IMR-90 (cell line): ENCODE data around the gene WDR47. TPM values are rescaled to one million over a fixed set of nuclear protein-coding genes. Genes with fewer than 3 reads are reported as not detected.
"Not testable (repeated sequence)": the region's sequence is repeated elsewhere in the genome, so short reads cannot be mapped to it uniquely, and the experiment has no call there.

Experiments
- ATAC-seq: fragments of 200-7000 bp; cut with Tn5 transposase; 2 replicates; pipeline ENCODE4 v1.9.1; 2020; ENCODE audit warnings: low read depth, mild to moderate bottlenecking, moderate library complexity
- BruUV-seq: library from RNA; stranded (reverse); fragments of 400-500 nt; replicated peaks from 2 replicates; lab custom pipeline; 2021; lab: Mats Ljungman, UMichigan
- CTCF ChIA-PET: fragments of 300-600 bp; formaldehyde crosslinking; extraction: SDS; loops from one replicate; lab custom pipeline; 2021; ENCODE audit warnings: antibody characterized with exemption; lab: Yijun Ruan, JAX
- POLR2A ChIA-PET: fragments of 300-600 bp; sonication (Branson Sonifier 250); formaldehyde crosslinking; loops from one replicate; lab custom pipeline; 2022; ENCODE audit warnings: antibody characterized with exemption; ENCODE audit not compliant: unreplicated experiment; lab: Charles Lee
- DNase-seq: peaks from one replicate; pipeline ENCODE4 v3.0.0; 2013
- H2AFZ ChIP-seq: replicated peaks from 2 replicates; pipeline ENCODE3; 2013; ENCODE audit warnings: low read length, mild to moderate bottlenecking; ENCODE audit not compliant: poor library complexity
- H2AK5ac ChIP-seq: 2 replicates; pipeline ENCODE4 v1.6.1; 2013; ENCODE audit warnings: low read depth, low read length, inconsistent platforms
- H2AK9ac ChIP-seq: replicated peaks from 2 replicates; pipeline ENCODE3; 2013; ENCODE audit warnings: mild to moderate bottlenecking, low read depth, low read length, moderate library complexity; ENCODE audit not compliant: poor library complexity
- H2BK120ac ChIP-seq: 2 replicates; pipeline ENCODE4 v1.6.1; 2013; ENCODE audit warnings: low read depth, low read length, inconsistent platforms
- H2BK15ac ChIP-seq: 3 replicates; pipeline ENCODE4 v1.6.1; 2013; ENCODE audit warnings: low read depth, low read length, inconsistent platforms
- H2BK20ac ChIP-seq: 2 replicates; pipeline ENCODE4 v1.6.1; 2013; ENCODE audit warnings: low read depth, mild to moderate bottlenecking, inconsistent platforms, low read length, moderate library complexity
- H2BK5ac ChIP-seq: 2 replicates; pipeline ENCODE4 v1.6.1; 2013; ENCODE audit warnings: mild to moderate bottlenecking, low read depth, low read length, inconsistent platforms; ENCODE audit not compliant: poor library complexity, severe bottlenecking
- H3K14ac ChIP-seq: replicated peaks from 2 replicates; pipeline ENCODE4 v1.6.1; 2013; ENCODE audit warnings: low read depth, low read length, inconsistent platforms
- H3K18ac ChIP-seq: 2 replicates; pipeline ENCODE4 v1.6.1; 2013; ENCODE audit warnings: low read depth, low read length, control low read depth
- H3K23ac ChIP-seq: 2 replicates; pipeline ENCODE4 v1.6.1; 2013; ENCODE audit warnings: low read depth, low read length, inconsistent platforms
- H3K27ac ChIP-seq: 2 replicates; pipeline ENCODE4 v1.5.1; 2013; ENCODE audit warnings: mild to moderate bottlenecking, control low read depth, low read length; ENCODE audit not compliant: insufficient read depth
- H3K27me3 ChIP-seq: 2 replicates; pipeline ENCODE4 v1.6.1; 2013; ENCODE audit warnings: low read length; ENCODE audit not compliant: control insufficient read depth, insufficient read depth
- H3K36me3 ChIP-seq: 2 replicates; pipeline ENCODE4 v1.6.1; 2013; ENCODE audit warnings: low read length, mixed read lengths; ENCODE audit not compliant: control insufficient read depth, insufficient read depth
- H3K4ac ChIP-seq: 2 replicates; pipeline ENCODE4 v1.6.1; 2013; ENCODE audit warnings: low read depth, low read length, inconsistent platforms
- H3K4me1 ChIP-seq: 2 replicates; pipeline ENCODE4 v1.6.1; 2013; ENCODE audit warnings: low read length, mixed read lengths; ENCODE audit not compliant: control insufficient read depth, insufficient read depth
- H3K4me2 ChIP-seq: 2 replicates; pipeline ENCODE4 v1.6.1; 2013; ENCODE audit warnings: low read depth, mild to moderate bottlenecking, control low read depth, low read length, moderate library complexity
- H3K4me3 ChIP-seq: 2 replicates; pipeline ENCODE4 v1.5.1; 2013; ENCODE audit warnings: low read depth, mild to moderate bottlenecking, control low read depth, low read length, moderate library complexity; ENCODE audit not compliant: insufficient read depth
- H3K56ac ChIP-seq: 2 replicates; pipeline ENCODE4 v1.6.1; 2013; ENCODE audit warnings: low read length, inconsistent platforms; ENCODE audit not compliant: insufficient read depth; ENCODE audit errors: extremely low read depth
- H3K79me1 ChIP-seq, 2 experiments: 2 replicates each; pipeline ENCODE4 v1.6.1; 2013; ENCODE audit warnings: low read length in 2 of 2, inconsistent platforms in 1 of 2, low read depth in 1 of 2
- H3K9ac ChIP-seq: 2 replicates; pipeline ENCODE4 v1.6.1; 2013; ENCODE audit warnings: low read depth, low read length, control low read depth
- H3K9me1 ChIP-seq: 2 replicates; pipeline ENCODE4 v1.6.1; 2013; ENCODE audit warnings: low read length, inconsistent platforms; ENCODE audit not compliant: insufficient read depth
- H3K9me3 ChIP-seq: 2 replicates; pipeline ENCODE4 v1.6.1; 2013; ENCODE audit warnings: low read length; ENCODE audit not compliant: control insufficient read depth, insufficient read depth
- H4K20me1 ChIP-seq: 2 replicates; pipeline ENCODE4 v1.6.1; 2013; ENCODE audit warnings: low read length, inconsistent platforms; ENCODE audit not compliant: insufficient read depth
- H4K5ac ChIP-seq: 2 replicates; pipeline ENCODE4 v1.6.1; 2013; ENCODE audit warnings: mild to moderate bottlenecking, low read depth, low read length, control low read depth
- H4K8ac ChIP-seq, 2 experiments: 2 replicates each; pipeline ENCODE4 v1.6.1; 2013; ENCODE audit warnings: low read depth in 2 of 2, low read length in 2 of 2, control low read depth in 1 of 2, inconsistent platforms in 1 of 2
- H4K91ac ChIP-seq: 2 replicates; pipeline ENCODE4 v1.6.1; 2013; ENCODE audit warnings: low read depth, low read length, inconsistent platforms; ENCODE audit not compliant: insufficient read depth
- CEBPB ChIP-seq: IDR thresholded peaks from 2 replicates; pipeline ENCODE4 v1.6.1; 2012; ENCODE audit warnings: low read depth, low read length, improper control_type of control experiment
- CHD1 ChIP-seq: IDR thresholded peaks from 2 replicates; pipeline ENCODE4 v1.6.1; 2012; ENCODE audit warnings: low read depth, low read length, improper control_type of control experiment
- CTCF ChIP-seq: conservative IDR thresholded peaks from 2 replicates; pipeline ENCODE4 v1.5.1; 2012; ENCODE audit warnings: mild to moderate bottlenecking, low read depth, low read length, improper control_type of control experiment
- RAD21 ChIP-seq: IDR thresholded peaks from 2 replicates; pipeline ENCODE4 v1.6.1; 2012; ENCODE audit warnings: low read length, improper control_type of control experiment
- WGBS, 2 experiments: methylation state at CpG; one replicate each; pipeline versions ENCODE4 v1.1.5 to v1.1.7; 2013; ENCODE audit warnings: missing lambda C conversion rate in 2 of 2; ENCODE audit not compliant: insufficient read length in 1 of 2; ENCODE audit errors: extremely low coverage in 2 of 2; 5-methylcytosine and 5-hydroxymethylcytosine counted together
- dilution Hi-C: fragments of 300-500 bp; cut with HindIII; formaldehyde crosslinking; loops from one replicate; pipeline ENCODE4 v1.14.3; 2018; ENCODE audit warnings: low sequenced_read_pairs; ENCODE audit not compliant: unreplicated experiment
- in situ Hi-C: fragments of 300-500 bp; cut with MboI; formaldehyde crosslinking; loops from 3 replicates; pipeline ENCODE4 v1.14.3; 2019; ENCODE audit warnings: low sequenced_read_pairs, inconsistent platforms, mixed read lengths
- intact Hi-C: fragments of 100-400 bp; cut with micrococcal nuclease; formaldehyde crosslinking; loops from 2 replicates; pipeline ENCODE4 v1.10.0; 2022
- polyA plus RNA-seq, 3 experiments: library from polyadenylated mRNA; depleted of rRNA; stranded (reverse); fragments of >200 nt; gene quantifications; 2 replicates each; pipeline ENCODE4 v1.2.3, GENCODE V29; 2012; ENCODE audit warnings: low replicate concordance in 1 of 3
- total RNA-seq: library from RNA; depleted of rRNA; stranded (reverse); fragments of >200 nt; gene quantifications from 2 replicates; pipeline ENCODE4 v1.2.3, GENCODE V29; 2012

Gene WDR47
- total and polyA plus RNA-seq, 2 of the 4 experiments (the other 2 are of a cell fraction), result 8.2 to 17.4 TPM

- Histone ChIP-seq H3K4me2 (no peak overlapping the region), H4K20me1 (no peaks in the 10 kb centered on the region), H2AK5ac (no peak overlapping the region), H3K36me3 (no peaks in the 10 kb centered on the region), H3K9me3 (no peaks in the 10 kb centered on the region), H3K56ac (no peak overlapping the region), H3K27ac (no peak overlapping the region), H2BK120ac (no peak overlapping the region), H4K5ac (no peak overlapping the region), H3K27me3 (no peaks in the 10 kb centered on the region), H2AFZ (no peak overlapping the region), H2BK15ac (no peak overlapping the region), H3K4me1 (no peaks in the 10 kb centered on the region), H3K79me1 (no peaks in the 10 kb centered on the region), H3K4me3 (no peak overlapping the region), H3K4ac (no peak overlapping the region), H3K14ac (no peak overlapping the region), H3K23ac (no peak overlapping the region), H4K91ac (no peak overlapping the region), H2BK5ac (no peak overlapping the region), H3K9ac (no peak overlapping the region), H4K8ac (no peak overlapping the region), H2AK9ac (no peak overlapping the region), H3K18ac (no peak overlapping the region), H3K9me1 (no peaks in the 10 kb centered on the region), H2BK20ac (no peak overlapping the region)
- DNase-seq, result no peak
- in situ Hi-C loops, result no loop called here
- intact Hi-C loops, result no loop called here
- no peak for TF ChIP-seq RAD21
- no peak for TF ChIP-seq CEBPB
- no peak for TF ChIP-seq CHD1
- TF ChIP-seq CTCF, result no peak
- ChIA-PET POLR2A (no interaction called here), CTCF (no interaction called here)
- no peak for ATAC-seq
- dilution Hi-C loops, result no loop called here
- no TSS peak for BruUV-seq
- 100% methylated on average over 2 of the region's 3 CpGs; no CpG with 5 or more reads in 1 of the 2 experiments for WGBS, 2 experiments
Observed at GRCh38 chr1:109056064-109056463, 14.2 kb upstream of the WDR47 start.

- intact Hi-C loops, H3K9me3 ChIP-seq, H2BK120ac ChIP-seq, H3K79me1 ChIP-seq, H2AK5ac ChIP-seq, in situ Hi-C loops, H3K14ac ChIP-seq, CTCF ChIA-PET, H3K56ac ChIP-seq, H3K27me3 ChIP-seq, DNase-seq, H4K5ac ChIP-seq, H2BK20ac ChIP-seq, H3K23ac ChIP-seq, H3K36me3 ChIP-seq, dilution Hi-C loops, H3K18ac ChIP-seq, H3K9ac ChIP-seq, H3K4me3 ChIP-seq, H3K4ac ChIP-seq, POLR2A ChIA-PET, H4K91ac ChIP-seq, H4K20me1 ChIP-seq, H2BK15ac ChIP-seq, H2AFZ ChIP-seq, H3K27ac ChIP-seq, H3K4me2 ChIP-seq, H3K4me1 ChIP-seq, H2BK5ac ChIP-seq, ATAC-seq, H4K8ac ChIP-seq, H3K9me1 ChIP-seq, BruUV-seq, H2AK9ac ChIP-seq: not testable (repeated sequence)
- no CpG with 5 or more reads among the region's 3 CpGs for WGBS, 2 experiments
Observed at GRCh38 chr1:109052145-109052544, 10.2 kb upstream of the WDR47 start.
